B cell (primary cell): ENCODE measurements around the gene TFE3. TPM values are rescaled to one million over a fixed set of nuclear protein-coding genes. Genes with fewer than 3 reads are reported as not detected.

Experiments used
- ATAC-seq: fragments of 200-7000 bp; cut with Tn5 transposase; one replicate; pipeline ENCODE4 v1.10.0; 2021; ENCODE audit warnings: low read depth, mild to moderate bottlenecking, moderate number of reproducible peaks, moderate library complexity
- CTCF ChIA-PET: fragments of 350-600 bp; sonication (Branson Sonifier 250); formaldehyde crosslinking; loops from one replicate; lab custom pipeline; 2021; ENCODE audit warnings: antibody characterized with exemption, inconsistent platforms; lab: Charles Lee
- POLR2A ChIA-PET: fragments of 350-600 bp; sonication (Branson Sonifier 250); formaldehyde crosslinking; loops from one replicate; lab custom pipeline; 2021; ENCODE audit warnings: antibody characterized with exemption; lab: Charles Lee
- DNase-seq: peaks from one replicate; pipeline ENCODE4 v3.0.0; 2013
- H2AFZ ChIP-seq: 2 replicates; pipeline ENCODE4 v1.6.1; 2012; ENCODE audit warnings: mild to moderate bottlenecking, low read depth, low read length; ENCODE audit not compliant: insufficient read depth, poor library complexity, severe bottlenecking
- H3K27ac ChIP-seq, 2 donors: 1 replicate in 1 of 2; 2 replicates in 1 of 2; pipeline ENCODE4 v1.5.1; 2012 to 2013; ENCODE audit warnings: low read length in 2 of 2, mild to moderate bottlenecking in 2 of 2, moderate library complexity in 1 of 2
- H3K27me3 ChIP-seq, 4 experiments: fragments of 200-600 bp in 1 of 4; sonication (generic) in 1 of 4; replicated peaks in 1 of 4; 1 replicate in 2 of 4; 2 replicates in 2 of 4; pipeline versions ENCODE4 v1.6.1 to v1.7.0; 2013 to 2016; ENCODE audit warnings: low read length in 3 of 4, mild to moderate bottlenecking in 2 of 4, mixed read lengths in 1 of 4, moderate library complexity in 1 of 4; ENCODE audit not compliant: insufficient read depth in 4 of 4, control insufficient read depth in 3 of 4; ENCODE audit errors: control extremely low read depth in 1 of 4
- H3K36me3 ChIP-seq, 2 experiments: replicated peaks in 1 of 2; 1 replicate in 1 of 2; 2 replicates in 1 of 2; pipeline versions ENCODE4 v1.6.1 to v1.7.1; 2013; ENCODE audit warnings: low read length in 1 of 2; ENCODE audit not compliant: insufficient read depth in 2 of 2, control insufficient read depth in 1 of 2; ENCODE audit errors: control extremely low read depth in 1 of 2, extremely low read depth in 1 of 2
- H3K4me1 ChIP-seq, 2 donors: fragments of 200-600 bp in 1 of 2; sonication (generic) in 1 of 2; 1 replicate in 1 of 2; 2 replicates in 1 of 2; pipeline versions ENCODE4 v1.5.1 to v1.6.1; 2013 to 2017; ENCODE audit warnings: low read length in 2 of 2; ENCODE audit not compliant: control insufficient read depth in 2 of 2, insufficient read depth in 2 of 2
- H3K4me2 ChIP-seq: replicated peaks from 2 replicates; pipeline ENCODE3; 2012; ENCODE audit warnings: mild to moderate bottlenecking, low read depth, low read length; ENCODE audit not compliant: poor library complexity, severe bottlenecking
- H3K4me3 ChIP-seq, 5 experiments: fragments of 200-600 bp in 1 of 5; sonication (generic) in 1 of 5; 1 replicate in 3 of 5; 2 replicates in 2 of 5; pipeline versions ENCODE4 v1.5.1 to v1.7.0; 2011 to 2016; ENCODE audit warnings: low read length in 4 of 5, mild to moderate bottlenecking in 4 of 5, low read depth in 2 of 5, control low read depth in 1 of 5, moderate library complexity in 1 of 5; ENCODE audit not compliant: insufficient read depth in 1 of 5; ENCODE audit errors: control extremely low read depth in 1 of 5, extremely low read depth in 1 of 5
- H3K79me2 ChIP-seq: fragments of 200-600 bp; sonication (generic); one replicate; pipeline ENCODE4 v1.6.0; 2016; ENCODE audit warnings: low read length; ENCODE audit not compliant: control insufficient read depth, insufficient read depth
- H3K9ac ChIP-seq: fragments of 200-600 bp; sonication (generic); 2 replicates; pipeline ENCODE4 v1.6.1; 2017; ENCODE audit warnings: mild to moderate bottlenecking, low read length, moderate library complexity
- H3K9me3 ChIP-seq, 3 donors: one replicate each; pipeline versions ENCODE4 v1.6.1 to v1.7.1; 2013; ENCODE audit warnings: low read length in 2 of 3; ENCODE audit not compliant: control insufficient read depth in 2 of 3, insufficient read depth in 1 of 3; ENCODE audit errors: control extremely low read depth in 1 of 3
- H4K20me1 ChIP-seq: 2 replicates; pipeline ENCODE4 v1.6.0; 2012; ENCODE audit warnings: mild to moderate bottlenecking, low read length; ENCODE audit not compliant: insufficient read depth, control insufficient read depth, poor library complexity, severe bottlenecking
- H3K27ac Mint-ChIP-seq: one replicate; pipeline ENCODE4 v1.8.0; 2021; ENCODE audit warnings: mixed read lengths
- H3K27me3 Mint-ChIP-seq: one replicate; pipeline ENCODE4 v1.8.0; 2021; ENCODE audit warnings: mixed read lengths
- H3K4me1 Mint-ChIP-seq: one replicate; pipeline ENCODE4 v1.8.0; 2021; ENCODE audit warnings: mixed read lengths
- H3K4me3 Mint-ChIP-seq: one replicate; pipeline ENCODE4 v1.8.0; 2021; ENCODE audit warnings: mixed read lengths
- H3K9me3 Mint-ChIP-seq: one replicate; pipeline ENCODE4 v1.8.0; 2022; ENCODE audit warnings: mixed read lengths; ENCODE audit not compliant: insufficient read depth
- CTCF ChIP-seq: fragments of 200-600 bp; IDR thresholded peaks from one replicate; pipeline ENCODE4 v1.8.0; 2022; ENCODE audit warnings: antibody characterized with exemption, mild to moderate bottlenecking
- EZH2 ChIP-seq: IDR thresholded peaks from 2 replicates; pipeline ENCODE4 v1.6.1; 2012; ENCODE audit warnings: borderline replicate concordance, low read depth, mild to moderate bottlenecking, moderate library complexity, low read length; ENCODE audit not compliant: insufficient read depth, poor library complexity, severe bottlenecking
- WGBS: methylation state at CpG from one replicate; pipeline ENCODE4 v1.1.5; 2013; ENCODE audit warnings: missing lambda C conversion rate; ENCODE audit not compliant: insufficient coverage; 5-methylcytosine and 5-hydroxymethylcytosine counted together
- intact Hi-C: fragments of 100-400 bp; cut with micrococcal nuclease; formaldehyde crosslinking; loops from one replicate; pipeline ENCODE4 v1.10.0; 2022
- polyA plus RNA-seq: library from polyadenylated mRNA; depleted of rRNA; stranded (reverse); fragments of >200 nt; gene quantifications from 2 replicates; pipeline ENCODE4 v1.2.3, GENCODE V29; 2012
- total RNA-seq, 2 donors: library from RNA; stranded (reverse); fragments of 120-200 nt in 1 of 2; gene quantifications; 1 replicate in 1 of 2; 2 replicates in 1 of 2; pipeline versions ENCODE4 v1.2.3 to v1.2.4, GENCODE V29; 2013 to 2022

Gene TFE3
- total and polyA plus RNA-seq, 2 donors (not counting 1 experiment from before 2014, with no cell fraction given), result 21.0 to 38.9 TPM

GRCh38 chrX:48996969-48997368 lies 46.2 kb downstream of the TFE3 start:
- Histone ChIP-seq H3K27ac (no peak overlapping the region), H3K4me2 (no peak overlapping the region), H3K9me3 (no peaks in the 10 kb centered on the region), H3K27me3 (no peaks in the 10 kb centered on the region), H3K36me3 (peaks cover 0 to 32% of the 10 kb centered on the region in 2 experiments), H3K4me1 (peaks cover 8 to 11% of the 10 kb centered on the region in 2 donors), H2AFZ (no peak overlapping the region), H3K4me3 (no peak overlapping the region), H3K79me2 (peaks cover 32% of the 10 kb centered on the region), H3K9ac (no peak overlapping the region), H4K20me1 (peaks cover 4% of the 10 kb centered on the region)
- TF ChIP-seq EZH2 (no peak), CTCF (no peak)
- ChIA-PET CTCF (interaction anchor here (1.0 kb wide), 1 partner anchor 16 kb away, joined by 3 read pairs; no protein-coding TSS in a partner anchor), POLR2A (no interaction called here)
- WGBS, result 80% methylated on average over 2 of the region's 6 CpGs
- no peak for ATAC-seq
- no peak overlapping the region for H3K27ac Mint-ChIP-seq
- H3K4me3 Mint-ChIP-seq, result no peak overlapping the region
- no peaks in the 10 kb centered on the region for H3K9me3 Mint-ChIP-seq
- no peak for DNase-seq
- no peaks in the 10 kb centered on the region for H3K27me3 Mint-ChIP-seq
- peaks cover 28% of the 10 kb centered on the region for H3K4me1 Mint-ChIP-seq
- intact Hi-C loops, result no loop called here

GRCh38 chrX:48992341-48992740 lies 50.8 kb downstream of the TFE3 start:
- no peak overlapping the region for H3K27ac Mint-ChIP-seq
- no peak overlapping the region for H3K9ac ChIP-seq
- intact Hi-C loops, result no loop called here

More at GRCh38 chrX:48992341-48992740, 50.8 kb downstream of the TFE3 start:
- no peak overlapping the region for H3K4me2 ChIP-seq
- no peaks in the 10 kb centered on the region for H3K9me3 ChIP-seq
- H3K27me3 Mint-ChIP-seq, result no peaks in the 10 kb centered on the region
- no peak for DNase-seq
- no peak overlapping the region for H3K4me3 Mint-ChIP-seq
- POLR2A ChIA-PET, result no interaction called here
- peaks cover 2% of the 10 kb centered on the region for H3K4me1 Mint-ChIP-seq
- CTCF ChIA-PET, result no interaction called here
- H2AFZ ChIP-seq, result no peak overlapping the region
- no peak for ATAC-seq
- H3K27me3 ChIP-seq, result no peaks in the 10 kb centered on the region
- no peaks in the 10 kb centered on the region for H4K20me1 ChIP-seq
- no peaks in the 10 kb centered on the region for H3K9me3 Mint-ChIP-seq
- H3K79me2 ChIP-seq, result peaks cover 9% of the 10 kb centered on the region
- no peak for TF ChIP-seq EZH2
- TF ChIP-seq CTCF, result no peak
- H3K27ac ChIP-seq, result no peak overlapping the region
- no peaks in the 10 kb centered on the region for H3K4me1 ChIP-seq
- peaks cover 0 to 49% of the 10 kb centered on the region in 2 experiments for H3K36me3 ChIP-seq
- no peak overlapping the region for H3K4me3 ChIP-seq
